PC-3 (cell line): ENCODE data around the gene AMBN. TPM values are rescaled to one million over a fixed set of nuclear protein-coding genes. Genes with fewer than 3 reads are reported as not detected.

Source experiments
- ATAC-seq: fragments of 200-7000 bp; cut with Tn5 transposase; 2 replicates; pipeline ENCODE4 v1.9.1; 2020; ENCODE audit warnings: mild to moderate bottlenecking, moderate library complexity
- BruUV-seq: library from RNA; stranded (reverse); fragments of 400-500 nt; replicated peaks from 2 replicates; lab custom pipeline; 2021; lab: Mats Ljungman, UMichigan
- CTCF ChIA-PET: fragments of 300-600 bp; sonication (Branson Sonifier 250); formaldehyde crosslinking; loops from one replicate; lab custom pipeline; 2022; ENCODE audit warnings: antibody characterized with exemption; lab: Charles Lee
- POLR2A ChIA-PET: fragments of 300-600 bp; sonication (Branson Sonifier 250); formaldehyde crosslinking; loops from one replicate; lab custom pipeline; 2022; ENCODE audit warnings: antibody characterized with exemption; ENCODE audit not compliant: unreplicated experiment; lab: Charles Lee
- DNase-seq: peaks from one replicate; pipeline ENCODE4 v3.0.0-alpha.2; 2015
- H2AFZ ChIP-seq: fragments of 300-600 bp; sonication (generic); 2 replicates; pipeline ENCODE4 v1.6.0; 2016; ENCODE audit warnings: antibody characterized with exemption, low read length
- H3F3A ChIP-seq: fragments of 300-600 bp; sonication (generic); one replicate; pipeline ENCODE4 v1.6.0; 2017; ENCODE audit warnings: antibody characterized with exemption, low read length, control low read depth, mild to moderate bottlenecking; ENCODE audit not compliant: unreplicated experiment
- H3K27ac ChIP-seq: fragments of 300-600 bp; sonication (generic); 2 replicates; pipeline ENCODE4 v1.5.1; 2016; ENCODE audit warnings: mild to moderate bottlenecking, low read length
- H3K27me3 ChIP-seq: fragments of 300-600 bp; sonication (generic); 2 replicates; pipeline ENCODE4 v1.6.1; 2016; ENCODE audit warnings: low read length, mixed read lengths
- H3K36me3 ChIP-seq: fragments of 300-600 bp; sonication (generic); 2 replicates; pipeline ENCODE4 v1.6.1; 2016; ENCODE audit warnings: low read depth, mixed run types, low read length, mixed read lengths
- H3K4me1 ChIP-seq: fragments of 300-600 bp; sonication (generic); 2 replicates; pipeline ENCODE4 v1.5.1; 2016; ENCODE audit warnings: low read length; ENCODE audit not compliant: insufficient read depth
- H3K4me2 ChIP-seq: fragments of 300-600 bp; sonication (generic); 2 replicates; pipeline ENCODE4 v1.6.0; 2016; ENCODE audit warnings: low read length
- H3K4me3 ChIP-seq: fragments of 300-600 bp; sonication (generic); 2 replicates; pipeline ENCODE4 v1.5.1; 2016; ENCODE audit warnings: mild to moderate bottlenecking, low read length, mixed read lengths
- H3K79me2 ChIP-seq: fragments of 300-600 bp; sonication (generic); 2 replicates; pipeline ENCODE4 v1.6.1; 2017; ENCODE audit warnings: low read length, mixed read lengths
- H3K9ac ChIP-seq: fragments of 300-600 bp; sonication (generic); 2 replicates; pipeline ENCODE4 v1.6.0; 2016; ENCODE audit warnings: mild to moderate bottlenecking, low read length
- H3K9me2 ChIP-seq: fragments of 300-600 bp; sonication (generic); replicated peaks from 2 replicates; pipeline ENCODE4 v1.6.1; 2016; ENCODE audit warnings: mixed run types, low read length, mixed read lengths
- H3K9me3 ChIP-seq: fragments of 300-600 bp; sonication (generic); 2 replicates; pipeline ENCODE4 v1.6.1; 2016; ENCODE audit warnings: low read length, mixed read lengths
- H4K20me1 ChIP-seq: fragments of 300-600 bp; sonication (generic); 2 replicates; pipeline ENCODE4 v1.6.1; 2016; ENCODE audit warnings: low read length, mixed read lengths
- CTCF ChIP-seq: fragments of 300-600 bp; sonication (generic); conservative IDR thresholded peaks from 2 replicates; pipeline ENCODE4 v1.5.1; 2017; ENCODE audit warnings: antibody characterized with exemption, low read depth, mild to moderate bottlenecking, low read length
- EZH2 ChIP-seq: fragments of 300-600 bp; sonication (generic); IDR thresholded peaks from one replicate; pipeline ENCODE4 v1.6.1; 2017; ENCODE audit warnings: antibody characterized with exemption, mild to moderate bottlenecking, low read length; ENCODE audit not compliant: unreplicated experiment
- EZH2phosphoT487 ChIP-seq: fragments of 300-600 bp; sonication (generic); IDR thresholded peaks from 2 replicates; pipeline ENCODE4 v1.6.1; 2018; ENCODE audit warnings: mild to moderate bottlenecking, antibody characterized with exemption, low read length, borderline replicate concordance
- intact Hi-C: fragments of 100-400 bp; cut with micrococcal nuclease; formaldehyde crosslinking; loops from 2 replicates; pipeline ENCODE4 v1.9.0; 2023
- total RNA-seq: library from RNA; depleted of rRNA; stranded (reverse); fragments of >200 nt; gene quantifications from 2 replicates; pipeline ENCODE4 v1.2.3, GENCODE V29; 2014

The AMBN gene
- total RNA-seq, 1 experiment from 2014 or later: not detected

- H4K20me1 ChIP-seq: no peaks in the 10 kb centered on the region
- H3K27me3 ChIP-seq: no peaks in the 10 kb centered on the region
- no peak overlapping the region for H3K4me3 ChIP-seq
- ATAC-seq (no peak), DNase-seq (no peak)
- intact Hi-C loops: no loop called here
- ChIA-PET POLR2A (no interaction called here), CTCF (no interaction called here)
- H3K9ac ChIP-seq: no peak overlapping the region
- no peak for TF ChIP-seq CTCF
- TF ChIP-seq EZH2: no peak
- no peak for TF ChIP-seq EZH2phosphoT487
- no peaks in the 10 kb centered on the region for H3K9me3 ChIP-seq
- H3K4me1 ChIP-seq: peaks cover 13% of the 10 kb centered on the region
- no peaks in the 10 kb centered on the region for H3K9me2 ChIP-seq
- BruUV-seq: no TSS peak
- no peak overlapping the region for H2AFZ ChIP-seq
- H3K4me2 ChIP-seq: no peak overlapping the region
- no peak overlapping the region for H3K27ac ChIP-seq
- no peaks in the 10 kb centered on the region for H3F3A ChIP-seq
- no peaks in the 10 kb centered on the region for H3K36me3 ChIP-seq
- H3K79me2 ChIP-seq: no peaks in the 10 kb centered on the region
Measured at GRCh38 chr4:70630162-70630561, 38.1 kb downstream of the AMBN start.

DNA sequence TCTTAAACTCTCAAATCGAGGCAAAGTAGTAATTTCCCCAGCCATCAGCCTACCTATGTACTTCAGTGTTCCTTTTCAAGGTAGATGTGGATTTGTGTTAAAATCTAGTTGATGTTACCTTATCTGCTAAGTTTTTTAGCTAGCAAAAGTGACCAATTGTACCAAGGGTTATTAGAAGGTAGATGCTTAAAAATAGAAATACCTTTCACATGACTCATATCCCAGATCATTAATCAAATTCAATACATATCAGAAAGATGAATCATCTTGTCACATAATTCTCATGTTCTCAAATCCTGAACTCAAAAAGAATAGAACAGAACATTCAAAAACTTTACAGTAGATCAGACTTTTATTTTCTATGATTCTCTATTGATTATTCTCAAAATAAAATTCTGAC is 40.0 kb downstream of the AMBN start:
- Histone ChIP-seq H3K27me3 (no peaks in the 10 kb centered on the region), H3K79me2 (no peaks in the 10 kb centered on the region), H3K36me3 (no peaks in the 10 kb centered on the region), H3K9ac (no peak overlapping the region), H3K4me1 (peaks cover 16% of the 10 kb centered on the region), H2AFZ (no peak overlapping the region), H3K9me3 (no peaks in the 10 kb centered on the region), H3K4me3 (no peak overlapping the region), H3K27ac (no peak overlapping the region), H3F3A (no peaks in the 10 kb centered on the region), H4K20me1 (no peaks in the 10 kb centered on the region), H3K9me2 (no peaks in the 10 kb centered on the region), H3K4me2 (peak overlapping the region; percentile 33)
- POLR2A ChIA-PET: interaction anchor here (0.5 kb wide), 1 partner anchor 207 kb away, joined by 25 read pairs; no protein-coding TSS in a partner anchor
- BruUV-seq: no TSS peak
- CTCF ChIA-PET: interaction anchor here (0.6 kb wide), 1 partner anchor 253 kb away, joined by 4 read pairs; no protein-coding TSS in a partner anchor
- ATAC-seq (peak; percentile 58), DNase-seq (peak; percentile 95)
- TF ChIP-seq CTCF (no peak), EZH2 (no peak), EZH2phosphoT487 (no peak)
- intact Hi-C loops: no loop called here

- intact Hi-C loops: no loop called here
- Histone ChIP-seq H3K9me3 (no peaks in the 10 kb centered on the region), H3K4me2 (no peak overlapping the region), H3K27me3 (no peaks in the 10 kb centered on the region), H3K4me1 (peaks cover 16% of the 10 kb centered on the region), H4K20me1 (no peaks in the 10 kb centered on the region), H3K36me3 (no peaks in the 10 kb centered on the region), H3F3A (no peaks in the 10 kb centered on the region), H3K9ac (no peak overlapping the region), H3K4me3 (no peak overlapping the region), H3K9me2 (no peaks in the 10 kb centered on the region), H2AFZ (0 out of 2 replicates have a peak overlapping the region, but pooled peaks have one; percentile 21), H3K79me2 (no peaks in the 10 kb centered on the region), H3K27ac (no peak overlapping the region)
- BruUV-seq: no TSS peak
- TF ChIP-seq EZH2phosphoT487 (no peak), CTCF (no peak), EZH2 (no peak)
- DNase-seq (peak; percentile 43), ATAC-seq (no peak)
- ChIA-PET CTCF (no interaction called here), POLR2A (no interaction called here)
Measured at GRCh38 chr4:70634482-70634881, 42.4 kb downstream of the AMBN start.
